Tibial nerve (tissue), 4 donors: ENCODE data around the gene RPTOR. TPM values are rescaled to one million over a fixed set of nuclear protein-coding genes. Genes with fewer than 3 reads are reported as not detected.

ENCODE experiments used
- DNase-seq, 2 donors: peaks; one replicate each; pipeline ENCODE4 v3.0.0-alpha.2; 2019; ENCODE audit warnings: low spot score in 2 of 2
- H3K27ac ChIP-seq, 4 donors: fragments of 200-600 bp; sonication (generic) in 3 of 4; one replicate each; pipeline ENCODE4 v1.5.1; 2017 to 2019; ENCODE audit warnings: mild to moderate bottlenecking in 1 of 4
- H3K27me3 ChIP-seq, 2 donors: fragments of 200-600 bp; sonication (generic) in 1 of 2; one replicate each; pipeline versions ENCODE4 v1.5.1 to v1.6.0; 2017 to 2019
- H3K36me3 ChIP-seq, 3 donors: fragments of 200-600 bp; sonication (generic); one replicate each; pipeline ENCODE4 v1.5.1; 2018 to 2019
- H3K4me1 ChIP-seq, 4 donors: fragments of 200-600 bp; sonication (generic) in 3 of 4; one replicate each; pipeline ENCODE4 v1.5.1; 2017 to 2019
- H3K4me3 ChIP-seq, 4 donors: fragments of 200-600 bp; sonication (generic) in 3 of 4; one replicate each; pipeline ENCODE4 v1.5.1; 2017 to 2019; ENCODE audit warnings: mild to moderate bottlenecking in 1 of 4, moderate library complexity in 1 of 4
- H3K9me3 ChIP-seq, 4 donors: fragments of 200-600 bp; sonication (generic) in 3 of 4; one replicate each; pipeline ENCODE4 v1.5.1; 2017 to 2019
- CTCF ChIP-seq, 5 experiments: fragments of 200-600 bp in 3 of 5; fragments of 450-650 bp in 2 of 5; sonication (generic) in 3 of 5; IDR thresholded peaks; one replicate each; pipeline ENCODE4 v1.5.1; 2016 to 2019; ENCODE audit warnings: antibody characterized with exemption in 5 of 5, mild to moderate bottlenecking in 3 of 5, moderate library complexity in 2 of 5
- EP300 ChIP-seq, 2 donors: sonication (generic); formaldehyde crosslinking; IDR thresholded peaks; one replicate each; pipeline ENCODE4 v1.6.1; 2017; ENCODE audit warnings: antibody characterized with exemption in 2 of 2, mild to moderate bottlenecking in 1 of 2
- POLR2A ChIP-seq, 2 donors: fragments of 450-650 bp; IDR thresholded peaks; one replicate each; pipeline ENCODE4 v1.6.1; 2017; ENCODE audit warnings: antibody characterized with exemption in 2 of 2, mild to moderate bottlenecking in 2 of 2, moderate library complexity in 2 of 2
- WGBS, 2 donors: methylation state at CpG; one replicate each; pipeline ENCODE4 v1.1.5; 2018; 5-methylcytosine and 5-hydroxymethylcytosine counted together
- total RNA-seq, 4 donors: library from RNA; depleted of rRNA; stranded (reverse); fragments of >200 nt; gene quantifications; one replicate each; pipeline ENCODE4 v1.1.0, GENCODE V29; 2016

Gene RPTOR
- total RNA-seq, 4 donors from 2014 or later = 34.7 to 56.4 (median 40.1) TPM

- no peak for DNase-seq
- Histone ChIP-seq H3K27me3 (peaks cover 0 to 8% of the 10 kb centered on the region in 2 donors), H3K36me3 (no peaks in the 10 kb centered on the region), H3K9me3 (no peaks in the 10 kb centered on the region), H3K27ac (no peak overlapping the region), H3K4me3 (no peak overlapping the region), H3K4me1 (peaks cover 0 to 26% (median 5%) of the 10 kb centered on the region in 4 donors)
- WGBS, 2 donors = 89 to 93% methylated on average over 4 of the region's 4 CpGs
- no peak for TF ChIP-seq EP300 (IDR thresholded peaks at IDR 0.05)
- TF ChIP-seq POLR2A (IDR thresholded peaks at IDR 0.05) = no peak
- no peak for TF ChIP-seq CTCF (IDR thresholded peaks at IDR 0.05)
Measured at GRCh38 chr17:80977172-80977571, 432.5 kb downstream of the RPTOR start.

GRCh38 chr17:80978499-80979497 lies 434.2 kb downstream of the RPTOR start:
- Histone ChIP-seq H3K27me3 (peaks cover 0 to 3% of the 10 kb centered on the region in 2 donors), H3K4me1 (peaks cover 0 to 26% (median 5%) of the 10 kb centered on the region in 4 donors), H3K9me3 (no peaks in the 10 kb centered on the region), H3K4me3 (no peak overlapping the region), H3K27ac (no peak overlapping the region), H3K36me3 (no peaks in the 10 kb centered on the region)
- no peak for DNase-seq
- TF ChIP-seq CTCF (IDR thresholded peaks at IDR 0.05) (no peak), EP300 (IDR thresholded peaks at IDR 0.05) (no peak), POLR2A (IDR thresholded peaks at IDR 0.05) (no peak)
- WGBS, 2 donors = 72 to 77% methylated on average over 26 to 30 of the region's 31 CpGs

GRCh38 chr17:80979547-80980378 lies 435.1 kb downstream of the RPTOR start:
- peaks cover 0 to 26% (median 5%) of the 10 kb centered on the region in 4 donors for H3K4me1 ChIP-seq
- WGBS, 2 donors = 62 to 72% methylated on average over 18 to 25 of the region's 26 CpGs
- no peak overlapping the region for H3K4me3 ChIP-seq
- no peaks in the 10 kb centered on the region for H3K36me3 ChIP-seq
- TF ChIP-seq EP300 (IDR thresholded peaks at IDR 0.05) (no peak), CTCF (IDR thresholded peaks at IDR 0.05) (no peak), POLR2A (IDR thresholded peaks at IDR 0.05) (no peak)
- DNase-seq = no peak
- peaks cover 0 to 3% of the 10 kb centered on the region in 2 donors for H3K27me3 ChIP-seq
- no peak overlapping the region for H3K27ac ChIP-seq
- H3K9me3 ChIP-seq = no peaks in the 10 kb centered on the region

- Histone ChIP-seq H3K4me3 (no peak overlapping the region), H3K27ac (no peak overlapping the region), H3K4me1 (peaks cover 0 to 26% (median 5%) of the 10 kb centered on the region in 4 donors), H3K9me3 (no peaks in the 10 kb centered on the region), H3K27me3 (peaks cover 0 to 3% of the 10 kb centered on the region in 2 donors), H3K36me3 (no peaks in the 10 kb centered on the region)
- WGBS, 2 donors = 35 to 42% methylated on average over 7 of the region's 7 CpGs
- no peak for DNase-seq
- TF ChIP-seq CTCF (IDR thresholded peaks at IDR 0.05) = no peak
- no peak for TF ChIP-seq POLR2A (IDR thresholded peaks at IDR 0.05)
- no peak for TF ChIP-seq EP300 (IDR thresholded peaks at IDR 0.05)
Measured at GRCh38 chr17:80980397-80981061, 435.9 kb downstream of the RPTOR start.
